Measurements from ENCODE around the gene MTHFSD.

Gene MTHFSD

DNA sequence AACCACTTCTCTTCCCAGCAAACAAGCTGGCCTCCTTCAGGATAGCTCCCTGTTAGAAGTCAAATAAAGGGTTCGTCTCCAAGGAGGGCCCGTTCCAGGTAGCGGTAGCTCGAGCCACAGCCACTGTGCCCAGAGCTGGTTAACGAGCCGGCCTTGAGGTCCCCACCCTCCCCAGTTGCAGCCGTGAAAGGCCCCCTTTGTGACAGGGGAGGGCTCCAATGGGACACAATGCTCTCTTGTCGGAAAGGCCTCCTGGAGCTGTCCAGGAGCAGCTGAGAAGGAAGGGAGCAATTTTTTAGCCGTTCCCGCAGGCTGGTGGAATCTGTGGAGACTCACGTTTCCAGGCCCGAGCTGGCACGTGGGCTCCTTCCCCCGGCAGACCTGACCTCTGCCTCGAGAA is 74.6 kb downstream of the MTHFSD start:
- DNase-seq = no peak
